K562 (cell line): ENCODE measurements around the gene PDCD11. TPM values are rescaled to one million over a fixed set of nuclear protein-coding genes. Genes with fewer than 3 reads are reported as not detected.
A peak's percentile ranks its signal among the peaks of the same experiment; 100 is the strongest.

Experiments
- DIDO1 ChIP-seq: fragments of 450-650 bp; IDR thresholded peaks from 2 replicates; pipeline ENCODE4 v1.6.1; 2016; ENCODE audit warnings: low read depth, missing biosample characterization, missing genetic modification characterization
- ELF1 ChIP-seq: fragments of 200-800 bp; sonication (Bioruptor generic); IDR thresholded peaks from 2 replicates; pipeline ENCODE4 v1.6.1; 2016; ENCODE audit warnings: missing genetic modification characterization, missing compliant biosample characterization
- ETV1 ChIP-seq: fragments of 450-650 bp; conservative IDR thresholded peaks from 2 replicates; pipeline ENCODE4 v1.6.1; 2016; ENCODE audit warnings: missing genetic modification characterization, control low read depth, low read depth, missing compliant biosample characterization
- FIP1L1 ChIP-seq: fragments of 200-400 bp; formaldehyde crosslinking; IDR thresholded peaks from 2 replicates; pipeline ENCODE4 v1.6.1; 2018; ENCODE audit warnings: mild to moderate bottlenecking, low read depth, low read length; ENCODE audit not compliant: poor library complexity, severe bottlenecking
- FOXM1 ChIP-seq, 2 experiments: fragments of 450-650 bp in 1 of 2; sonication (generic) in 1 of 2; formaldehyde crosslinking in 1 of 2; IDR thresholded peaks; 2 replicates each; pipeline versions ENCODE4 v1.6.1 to v1.9.0; 2017 to 2022; ENCODE audit warnings: low read depth in 2 of 2, mild to moderate bottlenecking in 2 of 2, missing genetic modification reagents in 1 of 2, moderate library complexity in 1 of 2
- HMGXB4 ChIP-seq: sonication (generic); formaldehyde crosslinking; IDR thresholded peaks from 2 replicates; pipeline ENCODE4 v1.8.1; 2023; ENCODE audit warnings: mild to moderate bottlenecking, missing genetic modification reagents
- ID3 ChIP-seq, 2 experiments: fragments of 250-450 bp in 1 of 2; fragments of 450-650 bp in 1 of 2; sonication (Bioruptor Pico) in 1 of 2; IDR thresholded peaks; 2 replicates each; pipeline versions ENCODE4 v1.6.1 to v1.8.0; 2016 to 2021; ENCODE audit warnings: mild to moderate bottlenecking in 2 of 2, moderate library complexity in 2 of 2, missing compliant biosample characterization in 1 of 2, missing genetic modification characterization in 1 of 2
- MAFG ChIP-seq: fragments of 450-650 bp; conservative IDR thresholded peaks from 2 replicates; pipeline ENCODE4 v1.6.1; 2016; ENCODE audit warnings: missing genetic modification characterization, missing compliant biosample characterization
- MYBL2 ChIP-seq, 2 experiments: fragments of 450-650 bp in 1 of 2; sonication (generic) in 1 of 2; formaldehyde crosslinking in 1 of 2; IDR thresholded peaks; 2 replicates each; pipeline versions ENCODE4 v1.6.1 to v1.8.1; 2017 to 2022; ENCODE audit warnings: borderline replicate concordance in 1 of 2, inconsistent platforms in 1 of 2, low read depth in 1 of 2, mild to moderate bottlenecking in 1 of 2, missing genetic modification reagents in 1 of 2, moderate library complexity in 1 of 2
- NBN ChIP-seq: fragments of 450-650 bp; IDR thresholded peaks from 2 replicates; pipeline ENCODE4 v1.6.1; 2016; ENCODE audit warnings: low read depth, mild to moderate bottlenecking
- RB1 ChIP-seq: fragments of 450-650 bp; IDR thresholded peaks from 2 replicates; pipeline ENCODE4 v1.6.1; 2017; ENCODE audit warnings: low read depth, mild to moderate bottlenecking
- SUPT5H ChIP-seq: fragments of 450-650 bp; IDR thresholded peaks from 2 replicates; pipeline ENCODE4 v1.6.1; 2016
- THAP12 ChIP-seq: fragments of 250-450 bp; sonication (Bioruptor Pico); IDR thresholded peaks from 2 replicates; pipeline ENCODE4 v1.9.0; 2021; ENCODE audit warnings: mild to moderate bottlenecking, inconsistent platforms
- U2AF1 ChIP-seq: fragments of 200-400 bp; formaldehyde crosslinking; optimal IDR thresholded peaks from 2 replicates; pipeline ENCODE3; 2017; ENCODE audit warnings: mild to moderate bottlenecking, low read depth, low read length, moderate library complexity
- ZNF232 ChIP-seq: sonication (generic); formaldehyde crosslinking; IDR thresholded peaks from 2 replicates; pipeline ENCODE4 v1.8.0; 2022; ENCODE audit warnings: mild to moderate bottlenecking, missing genetic modification reagents
- polyA plus RNA-seq, 8 experiments: library from polyadenylated mRNA; depleted of rRNA in 4 of 8; stranded (reverse) in 5 of 8; unstranded in 3 of 8; fragments of >200 nt; fragmentation: Nextera tagmentation in 2 of 8; fragmentation: Illumina TruSeq in 1 of 8; extraction: Ambion mirVana in 2 of 8; extraction: Trizol in 1 of 8; gene quantifications; 2 replicates each; pipeline versions ENCODE4 v1.2.1 to v1.2.3, GENCODE V29; 2011 to 2014; ENCODE audit warnings: inconsistent platforms in 1 of 8, missing spikeins in 1 of 8
- total RNA-seq, 7 experiments: library from RNA; depleted of rRNA in 6 of 7; stranded (reverse); fragments of >200 nt in 6 of 7; fragmentation: Illumina TruSeq in 2 of 7; extraction: Trizol in 2 of 7; gene quantifications; 2 replicates each; pipeline versions ENCODE4 v1.2.1 to v1.2.3, GENCODE V29; 2011 to 2021; ENCODE audit warnings: low replicate concordance in 1 of 7
- TF ChIP-seq, protein P1 (sequence below): conservative IDR thresholded peaks from 2 replicates; pipeline ENCODE4 v1.6.1; 2011; ENCODE audit warnings: low read depth, mild to moderate bottlenecking, low read length; ENCODE audit not compliant: control insufficient read depth
- TF ChIP-seq, protein P2 (sequence below): fragments of 250-450 bp; sonication (Bioruptor Pico); IDR thresholded peaks from 2 replicates; pipeline ENCODE4 v1.5.0; 2021; ENCODE audit warnings: mild to moderate bottlenecking, borderline replicate concordance

Gene PDCD11
- total and polyA plus RNA-seq, 9 of the 15 experiments (the other 6 are each of a cell fraction or from before 2014, with no cell fraction given) = 14.8 to 73.8 (median 50.0) TPM

DNA sequence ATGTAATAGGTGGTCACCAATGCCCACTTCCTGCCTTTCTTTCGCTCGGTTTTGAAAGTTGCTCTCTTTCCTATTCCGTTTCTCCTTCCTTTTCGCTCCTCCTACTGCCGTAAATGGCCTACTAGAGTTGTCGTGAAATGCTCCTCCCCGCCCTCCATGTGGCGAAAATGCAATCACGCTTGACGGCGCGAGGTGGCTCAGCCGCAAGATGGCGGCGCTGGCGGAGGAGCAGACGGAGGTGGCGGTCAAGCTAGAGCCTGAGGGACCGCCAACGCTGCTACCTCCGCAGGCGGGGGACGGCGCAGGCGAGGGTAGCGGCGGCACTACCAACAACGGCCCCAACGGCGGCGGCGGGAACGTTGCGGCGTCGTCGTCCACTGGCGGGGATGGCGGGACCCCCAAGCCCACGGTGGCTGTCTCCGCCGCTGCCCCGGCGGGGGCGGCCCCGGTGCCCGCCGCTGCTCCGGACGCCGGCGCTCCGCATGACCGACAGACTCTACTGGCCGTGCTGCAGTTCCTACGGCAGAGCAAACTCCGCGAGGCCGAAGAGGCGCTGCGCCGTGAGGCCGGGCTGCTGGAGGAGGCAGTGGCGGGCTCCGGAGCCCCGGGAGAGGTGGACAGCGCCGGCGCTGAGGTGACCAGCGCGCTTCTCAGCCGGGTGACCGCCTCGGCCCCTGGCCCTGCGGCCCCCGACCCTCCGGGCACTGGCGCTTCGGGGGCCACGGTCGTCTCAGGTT, 28.5 kb upstream of the PDCD11 start, which contains the start of gene TAF5 (continued):
- TF ChIP-seq HMGXB4 (CRISPR knock-in tag) (0 out of 2 replicates have a peak, but pooled peaks have one; percentile 70), THAP12 (0 out of 2 replicates have a peak, but pooled peaks have one; percentile 76), ELF1 (tag) (peak; percentile 78), RB1 (peak; percentile 79), MYBL2 (IDR thresholded peaks at IDR 0.05; ENCODE audit: low read depth) (peak; percentile 59), MYBL2 (CRISPR knock-in tag; IDR thresholded peaks at IDR 0.05; ENCODE audit: borderline replicate concordance) (no peak), SUPT5H (peak; percentile 94), ZNF232 (CRISPR knock-in tag) (no peak), FIP1L1 (peak; percentile 70), U2AF1 (peak; percentile 26), NBN (no peak), ID3 (CRISPR knock-in tag; IDR thresholded peaks at IDR 0.05) (no peak), ID3 (tag; IDR thresholded peaks at IDR 0.05) (0 out of 2 replicates have a peak, but pooled peaks have one; percentile 31), MAFG (tag) (no peak), FOXM1 (IDR thresholded peaks at IDR 0.05; ENCODE audit: low read depth) (peak; percentile 80), FOXM1 (CRISPR knock-in tag; IDR thresholded peaks at IDR 0.05; ENCODE audit: low read depth) (no peak), ETV1 (tag) (peak; percentile 45; the same call in 1 of the 2 replicates), DIDO1 (tag) (no peak)
- TF ChIP-seq, protein P1, sequence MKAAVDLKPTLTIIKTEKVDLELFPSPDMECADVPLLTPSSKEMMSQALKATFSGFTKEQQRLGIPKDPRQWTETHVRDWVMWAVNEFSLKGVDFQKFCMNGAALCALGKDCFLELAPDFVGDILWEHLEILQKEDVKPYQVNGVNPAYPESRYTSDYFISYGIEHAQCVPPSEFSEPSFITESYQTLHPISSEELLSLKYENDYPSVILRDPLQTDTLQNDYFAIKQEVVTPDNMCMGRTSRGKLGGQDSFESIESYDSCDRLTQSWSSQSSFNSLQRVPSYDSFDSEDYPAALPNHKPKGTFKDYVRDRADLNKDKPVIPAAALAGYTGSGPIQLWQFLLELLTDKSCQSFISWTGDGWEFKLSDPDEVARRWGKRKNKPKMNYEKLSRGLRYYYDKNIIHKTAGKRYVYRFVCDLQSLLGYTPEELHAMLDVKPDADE = 0 out of 2 replicates have a peak, but pooled peaks have one; percentile 36
- TF ChIP-seq, protein P2, sequence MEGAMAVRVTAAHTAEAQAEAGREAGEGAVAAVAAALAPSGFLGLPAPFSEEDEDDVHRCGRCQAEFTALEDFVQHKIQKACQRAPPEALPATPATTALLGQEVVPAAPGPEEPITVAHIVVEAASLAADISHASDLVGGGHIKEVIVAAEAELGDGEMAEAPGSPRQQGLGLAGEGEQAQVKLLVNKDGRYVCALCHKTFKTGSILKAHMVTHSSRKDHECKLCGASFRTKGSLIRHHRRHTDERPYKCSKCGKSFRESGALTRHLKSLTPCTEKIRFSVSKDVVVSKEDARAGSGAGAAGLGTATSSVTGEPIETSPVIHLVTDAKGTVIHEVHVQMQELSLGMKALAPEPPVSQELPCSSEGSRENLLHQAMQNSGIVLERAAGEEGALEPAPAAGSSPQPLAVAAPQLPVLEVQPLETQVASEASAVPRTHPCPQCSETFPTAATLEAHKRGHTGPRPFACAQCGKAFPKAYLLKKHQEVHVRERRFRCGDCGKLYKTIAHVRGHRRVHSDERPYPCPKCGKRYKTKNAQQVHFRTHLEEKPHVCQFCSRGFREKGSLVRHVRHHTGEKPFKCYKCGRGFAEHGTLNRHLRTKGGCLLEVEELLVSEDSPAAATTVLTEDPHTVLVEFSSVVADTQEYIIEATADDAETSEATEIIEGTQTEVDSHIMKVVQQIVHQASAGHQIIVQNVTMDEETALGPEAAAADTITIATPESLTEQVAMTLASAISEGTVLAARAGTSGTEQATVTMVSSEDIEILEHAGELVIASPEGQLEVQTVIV (CRISPR knock-in tag) = peak; percentile 98
